Measurements from ENCODE around the gene XAB2.

DNA sequence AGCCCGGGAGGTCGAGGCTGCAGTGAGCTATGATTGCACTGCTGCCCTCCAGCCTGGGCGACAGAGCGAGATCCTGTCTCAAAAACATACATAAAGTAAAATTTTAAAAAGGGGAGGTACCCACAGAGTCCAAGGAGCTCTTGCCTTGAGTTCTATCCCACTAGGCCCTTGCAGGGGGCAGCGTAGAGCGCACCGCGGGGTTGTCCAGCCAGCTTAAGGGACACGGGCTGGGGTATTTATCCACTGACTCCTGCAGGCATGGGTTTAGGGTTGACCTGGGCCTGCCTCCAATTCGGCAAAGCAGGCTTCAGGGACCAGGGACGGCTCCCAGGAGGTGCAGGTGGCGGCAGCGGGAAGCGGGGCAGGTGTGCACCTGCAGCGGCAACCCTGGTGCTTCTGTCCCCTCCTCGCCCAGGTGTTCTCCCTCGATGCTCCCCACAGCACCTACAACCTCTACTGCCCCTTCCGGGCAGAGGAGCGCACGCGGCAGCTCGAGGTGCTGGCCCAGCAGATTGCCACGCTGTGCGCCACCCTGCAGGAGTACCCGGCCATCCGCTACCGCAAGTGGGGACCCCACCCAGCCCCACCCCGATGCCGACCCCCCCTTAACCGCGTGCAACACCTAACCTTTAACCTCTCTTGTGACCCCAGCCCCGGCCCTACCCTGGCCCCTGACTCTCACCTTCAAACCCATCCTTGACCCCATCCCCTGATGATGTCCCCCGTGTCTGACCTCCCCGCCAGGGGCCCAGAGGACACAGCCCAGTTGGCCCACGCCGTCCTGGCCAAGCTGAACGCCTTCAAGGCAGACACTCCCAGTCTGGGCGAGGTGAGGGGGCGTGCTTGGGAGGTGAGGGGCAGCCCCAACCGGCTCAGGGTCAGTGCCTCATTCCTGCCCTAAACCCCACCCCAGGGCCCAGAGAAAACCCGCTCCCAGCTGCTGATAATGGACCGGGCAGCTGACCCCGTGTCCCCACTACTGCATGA, 12.2 kb upstream of the XAB2 start:
- no peak for TF ChIP-seq EZH2 (IDR thresholded peaks at IDR 0.05; ENCODE audit: borderline replicate concordance, low read depth, low read length, severe bottlenecking)
- TF ChIP-seq POLR2AphosphoS5 (IDR thresholded peaks at IDR 0.05; ENCODE audit: insufficient read depth, low read depth, low read length), result no peak
- TF ChIP-seq, protein P1, sequence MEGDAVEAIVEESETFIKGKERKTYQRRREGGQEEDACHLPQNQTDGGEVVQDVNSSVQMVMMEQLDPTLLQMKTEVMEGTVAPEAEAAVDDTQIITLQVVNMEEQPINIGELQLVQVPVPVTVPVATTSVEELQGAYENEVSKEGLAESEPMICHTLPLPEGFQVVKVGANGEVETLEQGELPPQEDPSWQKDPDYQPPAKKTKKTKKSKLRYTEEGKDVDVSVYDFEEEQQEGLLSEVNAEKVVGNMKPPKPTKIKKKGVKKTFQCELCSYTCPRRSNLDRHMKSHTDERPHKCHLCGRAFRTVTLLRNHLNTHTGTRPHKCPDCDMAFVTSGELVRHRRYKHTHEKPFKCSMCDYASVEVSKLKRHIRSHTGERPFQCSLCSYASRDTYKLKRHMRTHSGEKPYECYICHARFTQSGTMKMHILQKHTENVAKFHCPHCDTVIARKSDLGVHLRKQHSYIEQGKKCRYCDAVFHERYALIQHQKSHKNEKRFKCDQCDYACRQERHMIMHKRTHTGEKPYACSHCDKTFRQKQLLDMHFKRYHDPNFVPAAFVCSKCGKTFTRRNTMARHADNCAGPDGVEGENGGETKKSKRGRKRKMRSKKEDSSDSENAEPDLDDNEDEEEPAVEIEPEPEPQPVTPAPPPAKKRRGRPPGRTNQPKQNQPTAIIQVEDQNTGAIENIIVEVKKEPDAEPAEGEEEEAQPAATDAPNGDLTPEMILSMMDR (IDR thresholded peaks at IDR 0.05; ENCODE audit: extremely low read depth in 1 of 2, insufficient read depth in 1 of 2, low read depth in 1 of 2, low read length in 2 of 2), result peak in 1 of 2 donors; percentile 5
- TF ChIP-seq POLR2A (IDR thresholded peaks at IDR 0.05; ENCODE audit: low read depth, low read length), result no peak

Measured in endothelial cell of umbilical vein (primary cell).